GM10266 (cell line): ENCODE results near the gene CTSO.
"Not testable (repeated sequence)": the region's sequence is repeated elsewhere in the genome, so short reads cannot be mapped to it uniquely, and the experiment has no call there.

Experiments
- DNase-seq: peaks from one replicate; pipeline ENCODE4 v3.0.0; 2012; ENCODE audit errors: extremely low spot score
- TF ChIP-seq, protein P1 (sequence below): IDR thresholded peaks from 2 replicates; pipeline ENCODE4 v1.5.1; 2012; ENCODE audit warnings: mild to moderate bottlenecking, low read depth; ENCODE audit not compliant: control insufficient read depth, insufficient read depth; ENCODE audit errors: missing control alignments

Gene CTSO

DNA sequence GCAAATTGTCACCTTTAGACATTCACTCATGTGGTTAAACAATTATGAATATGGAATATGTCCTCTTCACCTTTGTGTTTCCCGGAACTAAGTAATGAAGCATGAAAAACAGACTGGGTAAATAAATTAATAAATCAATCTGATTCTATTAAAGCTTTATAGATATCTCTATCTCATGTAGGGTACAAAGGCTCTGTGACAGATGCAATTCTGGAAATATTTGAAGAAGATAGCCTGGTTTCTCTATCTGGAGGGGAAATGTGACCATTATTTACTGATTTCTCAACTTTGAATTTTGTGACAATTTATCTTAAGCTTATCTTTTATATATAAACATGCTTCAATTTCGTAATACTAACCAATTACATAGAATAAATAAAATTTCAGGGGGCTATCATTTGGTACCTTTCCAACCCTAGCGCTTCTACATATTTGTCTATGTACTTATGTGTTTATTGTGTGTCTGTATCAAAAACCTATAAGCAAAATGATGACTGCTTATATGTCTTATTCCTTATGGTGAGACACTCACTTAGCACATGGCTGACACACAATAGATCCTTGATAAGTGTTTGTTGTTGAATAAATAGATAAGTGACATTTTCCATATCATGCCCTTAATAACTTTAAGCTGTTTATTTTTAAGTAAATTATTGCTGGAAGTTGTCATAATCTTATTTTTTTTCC, 9.9 kb downstream of the CTSO start:
- no peak for DNase-seq
- TF ChIP-seq, protein P1, sequence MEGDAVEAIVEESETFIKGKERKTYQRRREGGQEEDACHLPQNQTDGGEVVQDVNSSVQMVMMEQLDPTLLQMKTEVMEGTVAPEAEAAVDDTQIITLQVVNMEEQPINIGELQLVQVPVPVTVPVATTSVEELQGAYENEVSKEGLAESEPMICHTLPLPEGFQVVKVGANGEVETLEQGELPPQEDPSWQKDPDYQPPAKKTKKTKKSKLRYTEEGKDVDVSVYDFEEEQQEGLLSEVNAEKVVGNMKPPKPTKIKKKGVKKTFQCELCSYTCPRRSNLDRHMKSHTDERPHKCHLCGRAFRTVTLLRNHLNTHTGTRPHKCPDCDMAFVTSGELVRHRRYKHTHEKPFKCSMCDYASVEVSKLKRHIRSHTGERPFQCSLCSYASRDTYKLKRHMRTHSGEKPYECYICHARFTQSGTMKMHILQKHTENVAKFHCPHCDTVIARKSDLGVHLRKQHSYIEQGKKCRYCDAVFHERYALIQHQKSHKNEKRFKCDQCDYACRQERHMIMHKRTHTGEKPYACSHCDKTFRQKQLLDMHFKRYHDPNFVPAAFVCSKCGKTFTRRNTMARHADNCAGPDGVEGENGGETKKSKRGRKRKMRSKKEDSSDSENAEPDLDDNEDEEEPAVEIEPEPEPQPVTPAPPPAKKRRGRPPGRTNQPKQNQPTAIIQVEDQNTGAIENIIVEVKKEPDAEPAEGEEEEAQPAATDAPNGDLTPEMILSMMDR: no peak

DNA sequence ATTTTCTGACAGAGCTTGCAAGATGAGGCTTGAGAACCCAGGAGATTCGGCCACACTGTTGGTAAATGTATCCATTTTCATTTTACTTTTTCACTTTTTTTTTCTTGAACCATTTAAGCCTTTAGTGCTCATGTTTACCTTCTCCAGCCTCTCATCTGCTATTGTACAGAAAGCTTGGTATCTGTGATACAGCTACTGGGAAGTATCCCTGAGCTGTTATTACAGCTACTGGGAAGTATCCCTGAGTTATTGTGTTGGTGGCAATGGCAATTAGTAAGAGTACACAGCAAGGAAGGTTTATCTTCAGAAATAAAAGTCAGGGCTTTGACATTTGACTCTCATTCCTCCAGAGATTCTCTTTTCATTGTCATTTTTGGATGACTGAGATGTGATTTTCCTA, 11.8 kb downstream of the CTSO start:
- TF ChIP-seq, protein P1: no peak
- DNase-seq: no peak

- DNase-seq: no peak
- TF ChIP-seq, protein P1: no peak
Observed at GRCh38 chr4:155941085-155941790, 12.4 kb downstream of the CTSO start.

GRCh38 chr4:155935389-155935986, 18.2 kb downstream of the CTSO start:
- DNase-seq: no peak
- TF ChIP-seq, protein P1: no peak

DNA sequence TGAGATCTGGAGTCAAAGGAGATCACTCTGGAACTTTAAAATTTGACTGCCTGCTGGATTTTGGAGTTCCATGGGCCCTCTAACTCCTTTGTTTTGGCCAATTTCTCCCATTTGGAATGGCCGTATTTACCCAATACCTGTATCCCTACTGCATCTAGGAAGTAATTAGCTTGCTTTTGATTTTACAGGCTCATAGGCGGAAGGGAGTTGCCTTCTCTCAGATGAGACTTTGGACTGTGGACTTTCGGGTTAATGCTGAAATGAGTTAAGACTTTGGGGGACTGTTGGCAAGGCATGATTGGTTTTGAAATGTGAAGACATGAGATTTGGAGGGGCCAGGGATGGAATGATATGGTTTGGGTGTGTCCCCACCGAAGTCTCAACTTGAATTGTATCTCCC, 19.0 kb downstream of the CTSO start:
- not testable (repeated sequence) for DNase-seq

DNA sequence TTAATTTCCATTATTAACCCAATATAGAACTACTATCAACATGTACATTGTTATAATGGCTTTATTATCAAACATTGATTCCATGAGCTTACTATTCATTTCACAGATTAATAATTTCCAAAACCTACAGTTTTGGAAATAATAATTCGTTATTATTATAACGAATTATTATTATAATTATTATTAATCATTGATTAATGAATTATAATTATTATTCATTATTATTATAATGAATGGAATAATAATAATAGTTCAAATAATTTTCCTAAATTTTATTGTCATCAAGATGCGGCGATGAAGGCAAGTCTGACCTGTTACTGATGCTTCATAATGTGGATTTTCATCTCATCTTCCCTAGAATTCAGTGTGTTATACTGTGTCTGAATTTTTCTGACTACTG, 22.0 kb downstream of the CTSO start:
- no peak for DNase-seq
- TF ChIP-seq, protein P1: no peak

GRCh38 chr4:155930330-155930729, 23.3 kb downstream of the CTSO start:
- DNase-seq: no peak
- TF ChIP-seq, protein P1: no peak
